Neural progenitor cell (in vitro differentiated cells): ENCODE results near the gene PHACTR1.

Source experiments
- CTCF ChIP-seq: fragments of 200-600 bp; sonication (generic); IDR thresholded peaks from 2 replicates; pipeline ENCODE4 v1.5.1; 2017; ENCODE audit warnings: antibody characterized with exemption, mild to moderate bottlenecking
- EZH2phosphoT487 ChIP-seq: fragments of 200-600 bp; sonication (generic); IDR thresholded peaks from 2 replicates; pipeline ENCODE4 v1.6.1; 2017; ENCODE audit warnings: antibody characterized with exemption

- TF ChIP-seq CTCF (no peak), EZH2phosphoT487 (no peak)
These were observed 382.4 kb downstream of the PHACTR1 start for GRCh38 chr6:13098793-13099570.
